ENCODE data around the gene TLE4.
"Not testable (repeated sequence)": the region's sequence is repeated elsewhere in the genome, so short reads cannot be mapped to it uniquely, and the experiment has no call there.

The TLE4 gene

DNA sequence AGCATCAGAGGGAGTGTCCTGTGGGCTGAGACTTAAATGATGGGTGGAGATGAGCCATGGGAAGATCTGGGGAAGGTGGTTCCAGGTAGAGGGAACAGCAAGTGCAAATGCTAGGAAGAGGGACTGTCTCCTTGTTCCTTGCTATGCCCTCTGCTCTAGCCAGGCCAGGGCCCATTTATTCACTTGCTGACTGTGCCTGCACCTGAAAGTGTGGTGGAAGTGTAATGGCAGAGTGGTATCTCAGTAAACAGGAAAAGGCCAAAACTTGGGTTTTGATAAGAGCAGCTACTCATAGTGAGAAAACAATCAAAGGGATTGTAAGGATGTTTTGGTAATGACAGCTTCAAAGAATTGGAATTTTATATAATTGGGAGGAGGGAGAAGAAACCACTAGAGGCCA is 32.4 kb downstream of the TLE4 start:
- DNase-seq (ENCODE audit: low read depth), result no peak

DNA sequence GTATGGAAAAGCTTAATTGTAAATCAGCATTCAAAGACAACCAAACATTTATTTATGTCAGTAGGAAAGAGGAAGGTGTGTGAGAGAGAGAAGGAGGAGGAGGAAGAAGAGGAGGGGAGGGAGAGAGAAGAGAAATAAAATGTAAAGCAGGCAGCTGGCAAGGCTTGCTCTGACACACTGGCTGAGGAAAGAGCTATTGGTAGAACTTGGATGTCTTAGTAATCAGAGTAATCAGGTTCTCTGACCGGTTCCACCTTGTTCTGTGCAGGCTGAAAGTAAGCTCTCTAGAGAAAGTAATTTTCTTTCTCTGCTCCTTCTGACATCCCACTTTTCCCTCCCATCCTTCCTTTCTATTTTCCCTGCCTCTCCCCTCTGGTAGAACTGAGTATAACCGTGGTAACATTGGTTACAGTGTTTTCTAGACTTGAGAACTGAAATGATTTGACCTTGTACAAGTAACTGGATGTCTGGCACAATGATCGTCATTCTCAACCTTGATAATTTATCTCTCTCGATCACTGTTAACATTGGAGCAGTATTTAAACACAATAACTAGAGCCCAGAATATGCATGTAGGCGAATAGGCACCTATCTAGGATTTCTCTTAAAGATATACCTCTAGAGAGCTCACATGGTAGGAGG is 33.3 kb downstream of the TLE4 start:
- no peak for DNase-seq (ENCODE audit: low read depth)

DNA sequence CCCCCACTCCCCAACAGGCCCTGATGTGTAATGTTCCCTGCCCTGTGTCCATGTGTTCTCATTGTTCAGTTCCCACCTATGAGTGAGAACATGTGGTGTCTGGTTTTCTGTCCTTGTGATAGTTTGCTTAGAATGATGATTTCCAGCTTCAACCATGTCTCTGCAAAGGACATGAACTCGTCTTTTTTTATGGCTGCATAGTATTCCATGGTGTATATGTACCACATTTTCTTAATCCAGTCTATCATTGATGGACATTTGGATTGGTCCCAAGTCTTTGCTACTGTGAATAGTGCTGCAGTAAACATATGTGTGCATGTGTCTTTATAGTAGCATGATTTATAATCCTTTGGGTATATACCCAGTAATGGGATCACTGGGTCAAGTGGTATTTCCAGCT is 34.8 kb downstream of the TLE4 start:
- not testable (repeated sequence) for DNase-seq (ENCODE audit: low read depth)

DNA sequence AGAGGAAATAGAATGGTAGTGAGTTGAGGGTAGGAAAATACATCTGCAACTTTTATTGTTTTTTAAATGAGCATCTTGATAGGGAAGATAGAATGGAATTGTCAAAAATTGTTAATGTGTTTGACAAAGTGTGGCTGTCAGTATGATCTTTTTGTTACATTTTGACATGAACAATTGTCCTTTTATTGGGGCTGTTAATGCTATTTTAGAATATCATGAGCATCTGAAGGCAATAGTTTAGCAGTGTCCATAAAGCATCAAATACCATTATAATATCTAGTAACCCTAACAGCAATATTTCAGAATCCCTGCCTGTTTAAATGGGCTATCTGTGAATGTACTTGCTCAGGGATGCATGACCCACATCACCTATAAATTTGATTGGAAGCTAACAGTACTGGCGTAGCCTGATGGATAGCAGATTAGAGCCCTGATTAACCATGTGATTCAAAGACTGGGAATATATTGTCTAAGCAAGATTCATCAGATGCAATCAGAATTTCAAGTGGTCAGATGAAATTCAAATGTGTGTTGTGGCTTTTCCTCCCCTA is 37.8 kb downstream of the TLE4 start:
- no peak for DNase-seq (ENCODE audit: low read depth)

DNA sequence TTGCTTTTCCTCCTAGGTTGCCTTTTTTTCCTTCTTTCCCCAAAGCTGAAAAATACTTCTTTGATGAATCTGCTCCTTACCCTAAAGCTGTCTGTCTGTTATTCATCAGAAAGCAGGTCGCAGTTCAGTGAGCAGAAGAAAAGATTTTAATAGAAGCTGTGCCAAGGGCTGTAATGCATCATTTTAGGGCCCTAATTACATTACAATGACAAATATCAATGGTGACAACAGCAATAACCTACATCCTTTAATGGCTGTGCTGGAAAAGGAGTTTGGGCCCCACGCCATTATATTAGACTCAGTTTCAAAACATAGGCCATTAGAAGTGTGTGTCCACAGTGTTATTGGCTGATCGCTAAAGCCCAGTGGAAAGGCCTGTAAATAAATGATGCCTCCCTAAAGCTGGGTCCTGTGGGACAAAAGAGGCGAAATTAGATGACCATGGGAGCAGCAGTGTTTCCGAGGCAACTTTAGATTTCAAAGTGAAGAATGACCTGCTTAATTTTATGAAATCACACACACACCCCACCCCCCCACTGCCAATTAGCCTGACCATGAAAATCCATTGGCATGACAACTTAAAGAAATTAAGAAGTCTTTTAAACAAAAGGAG is 38.4 kb downstream of the TLE4 start:
- DNase-seq (ENCODE audit: low read depth), result no peak

DNA sequence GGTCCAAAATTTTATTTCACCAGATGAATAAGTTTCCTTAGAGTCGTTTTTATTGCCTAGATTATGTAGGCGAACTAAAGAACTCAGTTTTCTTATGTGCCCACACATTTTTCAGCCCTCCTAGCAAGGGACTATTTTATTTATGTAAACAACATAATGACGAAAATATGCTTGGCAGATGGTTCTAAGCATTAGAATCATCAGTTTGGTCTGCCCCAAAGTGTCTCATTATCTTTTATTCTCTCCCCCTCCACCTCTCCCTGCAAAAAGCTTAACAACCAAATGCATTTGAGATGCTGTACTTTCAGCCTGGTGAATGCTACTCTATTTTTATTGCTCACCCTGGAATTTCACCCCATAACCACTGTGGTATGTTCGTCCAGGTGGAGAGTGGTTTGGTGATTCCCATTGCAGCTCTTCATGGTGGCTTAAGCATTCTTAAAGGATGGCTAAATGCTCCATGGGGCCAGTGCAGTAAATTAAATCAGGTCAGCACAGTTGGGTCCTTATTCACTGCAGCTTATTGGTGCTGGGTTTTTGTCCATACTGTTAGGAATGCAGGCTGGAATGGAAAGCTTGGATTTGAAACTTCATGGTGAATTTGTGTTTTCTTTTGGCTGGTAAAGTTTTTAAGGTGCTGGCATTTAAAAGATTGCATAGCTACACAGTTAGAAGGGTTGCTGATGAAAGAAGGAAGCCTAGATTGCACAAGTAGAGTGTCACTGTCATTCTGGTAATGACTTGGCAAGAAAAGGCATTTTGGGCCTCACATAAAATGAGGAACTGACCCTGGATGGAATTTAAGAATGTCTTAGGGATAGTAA is 39.2 kb downstream of the TLE4 start:
- DNase-seq (ENCODE audit: low read depth), result no peak

DNA sequence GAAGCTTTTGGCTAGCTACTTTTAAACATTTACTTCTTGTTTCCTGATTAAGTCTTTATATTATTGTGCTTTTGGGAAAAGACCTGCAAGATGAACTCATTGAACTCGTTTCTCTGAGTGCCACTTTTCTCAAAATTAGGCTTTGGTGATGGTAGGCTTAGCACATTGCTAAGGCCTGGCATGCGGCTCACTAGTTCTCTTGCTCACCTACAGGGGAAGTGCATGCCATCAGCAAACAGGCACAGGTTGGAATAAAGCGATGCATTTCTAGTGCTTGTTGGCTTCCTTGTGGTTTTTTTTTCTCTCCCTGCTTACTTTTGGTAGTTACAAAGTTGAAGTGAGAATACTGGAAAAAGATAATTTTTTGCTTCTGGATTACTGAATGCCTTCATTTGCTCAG is 41.4 kb downstream of the TLE4 start:
- DNase-seq (ENCODE audit: low read depth), result no peak

DNA sequence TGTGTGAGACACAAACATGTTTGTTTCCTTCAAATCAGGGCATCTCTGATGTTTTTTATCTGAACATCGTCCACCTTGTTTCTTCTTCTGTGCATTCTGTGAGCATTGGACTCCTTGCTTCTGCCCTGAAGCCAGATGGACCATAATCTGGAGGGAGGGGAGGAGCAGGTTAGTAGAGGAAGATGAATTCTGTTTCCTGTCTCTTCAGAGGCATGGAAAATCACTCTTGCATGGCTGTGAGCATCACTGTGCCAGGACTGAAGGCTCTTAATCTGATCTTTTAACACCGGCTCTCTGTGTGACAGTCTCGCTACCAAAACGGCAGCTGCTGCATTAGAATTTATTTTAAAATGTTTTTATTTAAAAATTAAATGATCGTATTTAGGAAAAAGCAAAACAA is 43.3 kb downstream of the TLE4 start:
- DNase-seq (ENCODE audit: low read depth), result no peak

DNA sequence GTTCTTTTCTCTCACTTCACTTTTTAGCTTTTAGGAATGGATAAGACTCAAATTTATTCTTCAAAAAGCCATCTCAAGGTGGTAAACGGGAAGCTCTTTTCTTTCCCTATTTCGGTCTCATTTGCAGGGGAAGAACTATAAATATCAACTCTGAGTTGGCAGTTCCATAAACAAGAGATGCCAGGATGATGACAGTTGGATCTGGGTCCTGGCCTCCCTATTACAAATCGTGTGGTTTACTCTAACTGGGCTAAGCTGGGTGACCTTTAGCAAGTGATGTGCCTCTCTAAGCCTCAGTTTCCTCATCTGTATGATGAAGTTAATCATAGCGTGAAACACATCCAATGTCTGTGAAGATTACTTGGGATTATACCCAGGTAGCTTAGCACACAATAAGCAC is 44.2 kb downstream of the TLE4 start:
- no peak for DNase-seq (ENCODE audit: low read depth)

DNA sequence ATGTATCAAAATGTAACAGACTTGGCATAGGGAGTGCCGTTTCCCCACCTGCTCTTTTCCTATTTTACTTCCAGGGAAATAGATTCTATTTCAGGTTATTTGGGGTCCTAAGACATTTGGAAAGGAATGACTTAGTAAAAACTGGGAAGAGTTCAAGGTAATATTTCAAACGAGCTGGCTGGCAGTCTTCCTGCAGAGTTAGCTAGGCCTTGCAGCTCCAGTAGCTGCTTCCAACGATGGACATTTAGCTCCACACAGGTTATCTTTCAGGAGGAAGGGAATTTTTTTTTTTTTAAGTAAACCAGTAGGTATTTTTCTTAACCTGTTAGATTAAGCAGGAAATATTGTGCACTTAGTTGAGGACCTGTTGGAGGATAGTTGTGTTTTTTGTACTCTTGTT is 45.2 kb downstream of the TLE4 start:
- no peak for DNase-seq (ENCODE audit: low read depth)

DNA sequence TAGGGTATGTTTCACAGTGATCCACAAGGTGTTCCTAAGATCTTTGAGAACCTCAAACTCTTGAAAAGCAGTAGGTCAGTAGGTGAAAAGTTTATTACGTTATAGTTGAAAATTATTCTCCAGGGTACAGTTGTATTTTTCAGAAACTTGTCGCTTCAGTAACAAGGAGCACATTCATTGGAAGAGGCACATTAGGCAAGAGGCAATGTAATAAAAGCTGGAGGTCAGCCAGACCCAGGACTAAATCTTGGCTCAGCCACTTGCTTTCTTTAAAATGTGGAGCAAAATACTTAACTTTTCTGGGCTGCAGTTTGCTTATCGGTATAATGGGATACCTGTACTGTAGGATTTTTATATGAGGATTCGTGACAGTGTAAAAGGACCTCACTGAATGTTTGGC is 45.6 kb downstream of the TLE4 start:
- DNase-seq (ENCODE audit: low read depth), result no peak

DNA sequence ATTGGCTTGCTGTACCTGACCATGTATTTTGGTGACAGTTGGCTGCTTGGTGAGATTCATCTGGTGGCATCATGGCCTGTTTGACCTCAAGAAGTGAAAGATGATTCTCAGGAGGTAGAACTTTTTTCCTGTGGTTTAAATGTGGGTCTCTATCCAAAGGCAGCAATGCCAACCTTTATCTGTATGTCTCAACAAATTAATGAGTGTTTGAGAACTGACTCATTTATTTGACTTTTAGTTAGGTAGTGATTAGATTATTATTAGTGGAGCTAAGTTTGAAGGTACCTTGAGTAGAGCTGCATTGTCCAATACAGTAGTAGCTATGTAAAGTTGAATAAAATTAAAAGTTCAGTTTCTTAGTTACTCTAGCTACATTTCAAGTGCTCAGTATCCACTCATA is 48.2 kb downstream of the TLE4 start:
- DNase-seq (ENCODE audit: low read depth), result no peak

DNA sequence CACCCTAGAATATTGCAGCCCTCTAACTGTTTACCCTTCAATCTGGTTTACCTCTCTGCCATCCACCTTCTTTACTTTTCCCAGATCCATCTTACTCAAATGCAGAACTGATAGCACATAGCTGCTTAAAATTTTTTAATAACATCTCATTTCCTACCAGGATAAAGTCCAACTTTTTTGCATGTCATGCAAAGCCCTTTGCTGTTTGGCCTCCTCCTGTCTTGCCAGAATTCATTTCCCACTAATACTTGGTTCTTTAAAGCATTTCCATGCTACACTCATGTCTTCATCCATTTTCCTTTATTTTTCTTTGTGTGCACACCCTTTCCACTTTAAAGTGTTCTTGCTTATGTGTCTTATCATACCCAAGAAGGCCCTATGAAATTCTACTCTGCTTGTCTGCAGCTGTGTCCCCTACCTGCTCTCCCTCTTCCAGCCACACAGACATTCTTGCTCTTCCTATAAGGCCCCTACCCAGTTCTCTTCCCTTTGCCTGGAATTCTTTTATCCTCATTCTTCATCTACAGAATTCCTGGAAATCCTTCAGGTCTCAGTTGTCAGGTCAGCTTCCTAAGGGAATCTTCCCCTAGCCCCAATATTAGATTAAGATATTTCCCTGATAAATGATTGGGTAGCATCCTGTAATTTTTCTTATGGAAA is 50.3 kb downstream of the TLE4 start:
- DNase-seq (ENCODE audit: low read depth), result no peak

DNA sequence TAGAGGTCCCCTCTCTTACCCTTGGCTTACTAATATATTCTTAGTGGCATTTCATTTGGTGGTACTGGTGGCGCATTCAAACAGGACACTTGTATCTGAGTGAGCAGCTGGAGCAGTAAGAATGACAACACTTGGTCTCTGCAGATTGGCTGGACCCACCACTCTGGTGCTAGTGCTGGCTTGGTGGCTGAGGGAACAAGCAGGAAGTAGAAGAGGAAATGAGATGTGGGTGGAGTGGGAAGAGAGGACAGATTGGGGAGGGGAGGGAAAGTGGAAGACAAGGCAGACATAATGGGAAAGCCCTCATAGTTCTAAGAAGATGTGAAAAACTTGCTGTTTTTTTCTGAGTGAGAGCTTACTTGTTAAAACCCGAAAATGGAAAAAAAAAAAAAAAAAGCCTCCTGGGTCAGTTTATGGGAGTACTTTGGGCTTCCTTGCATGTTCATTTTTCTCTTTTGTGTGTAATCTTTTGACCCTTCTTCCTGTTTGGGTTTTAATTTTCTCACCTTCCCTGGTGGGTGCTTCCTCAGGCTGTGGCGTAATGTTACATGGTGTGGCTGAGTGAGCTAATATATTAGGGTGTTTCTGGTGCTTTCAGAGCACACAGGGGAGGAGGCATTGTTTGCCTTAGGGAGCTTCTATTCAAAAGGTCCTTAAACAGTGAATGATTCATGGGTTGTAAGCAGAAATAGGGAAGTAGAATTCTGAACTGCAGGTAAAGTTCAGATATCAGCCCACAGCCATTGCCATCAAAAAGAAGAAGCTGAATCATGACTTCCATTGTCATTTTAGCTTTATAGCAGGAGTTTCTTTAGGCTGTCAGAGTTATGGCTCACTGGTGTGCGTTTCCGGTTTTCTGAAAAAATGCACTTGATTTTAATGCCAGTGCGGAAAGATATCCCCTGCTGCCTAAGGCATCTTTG is 52.3 kb downstream of the TLE4 start:
- DNase-seq (ENCODE audit: low read depth), result no peak

DNA sequence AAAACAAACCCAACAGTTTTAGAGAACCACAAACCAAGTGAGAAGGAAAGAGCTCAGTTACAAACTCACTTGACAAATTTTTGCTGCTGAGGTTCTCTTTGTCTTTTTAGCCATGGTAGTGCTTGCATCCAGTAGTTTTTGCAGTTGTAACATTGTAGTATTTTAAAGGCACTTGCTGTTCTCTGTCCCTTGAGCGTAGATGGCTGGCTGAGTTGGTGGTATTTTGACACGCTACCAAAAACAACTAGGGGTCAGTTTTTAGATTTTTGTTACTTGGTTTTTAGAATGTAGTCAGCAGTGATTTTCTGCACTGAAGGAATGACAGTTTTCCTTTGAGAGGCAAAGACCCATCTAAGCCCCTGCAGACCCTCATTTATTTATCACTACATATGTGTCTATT is 58.0 kb downstream of the TLE4 start:
- DNase-seq (ENCODE audit: low read depth), result no peak

DNA sequence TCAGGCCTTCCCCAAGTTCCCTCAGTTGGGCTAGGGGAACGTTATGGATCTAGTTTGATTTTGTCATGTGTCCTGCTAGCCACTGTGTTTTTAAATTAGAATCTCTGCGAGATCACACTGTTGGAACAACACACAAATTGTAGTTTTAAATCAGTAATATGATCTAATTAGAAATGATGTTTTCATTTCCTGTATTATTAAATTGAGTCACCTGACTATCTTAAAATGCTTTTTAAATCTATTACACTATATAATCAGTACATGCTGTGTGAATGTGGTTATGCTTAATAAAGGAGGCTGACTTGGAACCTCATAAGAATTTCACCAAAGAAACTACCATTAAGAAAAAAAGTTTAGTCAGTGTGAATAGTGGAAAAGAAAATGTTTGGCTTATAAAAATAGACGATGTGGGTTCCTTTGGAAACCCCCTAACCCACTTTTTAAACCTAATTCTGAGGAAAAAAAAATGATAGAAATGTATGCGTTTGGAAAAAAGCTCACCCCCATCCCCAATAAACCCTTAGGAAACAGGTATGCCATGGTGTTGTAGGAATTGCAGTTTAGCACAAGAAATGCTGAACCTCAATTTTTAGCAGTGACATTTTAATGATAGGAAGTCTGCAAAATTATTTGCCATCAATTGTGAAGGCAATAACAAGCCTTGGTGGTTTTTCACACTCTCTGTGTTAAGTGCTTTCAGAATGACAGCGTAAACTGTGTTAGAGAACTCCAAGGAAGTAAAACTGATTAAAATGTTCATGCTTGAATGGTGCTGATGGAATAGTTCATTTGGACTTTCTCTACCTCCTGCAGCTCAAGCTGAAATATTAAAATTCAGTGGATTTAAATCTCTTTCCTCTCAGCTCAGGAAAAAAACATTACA is 59.0 kb downstream of the TLE4 start:
- no peak for DNase-seq (ENCODE audit: low read depth)

DNA sequence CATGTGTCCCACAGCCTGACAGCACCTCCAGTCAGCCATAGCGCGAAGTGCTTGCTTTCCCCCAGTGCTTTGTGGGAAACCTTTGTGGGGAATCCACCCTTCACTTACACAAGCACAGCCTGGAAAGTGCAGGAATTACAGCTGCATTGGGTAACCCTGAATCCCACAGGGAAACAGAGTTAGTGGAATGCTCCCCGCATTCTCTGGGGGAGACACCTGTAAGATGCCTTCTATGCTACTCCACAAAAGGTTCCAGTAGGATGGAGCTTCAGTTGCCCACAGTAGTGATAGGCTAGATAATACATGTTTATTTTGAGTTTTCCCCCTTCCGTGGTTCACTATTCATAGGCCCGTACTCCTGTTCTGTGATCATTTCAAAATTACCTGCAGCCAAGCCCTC is 60.3 kb downstream of the TLE4 start:
- no peak for DNase-seq (ENCODE audit: low read depth)

DNA sequence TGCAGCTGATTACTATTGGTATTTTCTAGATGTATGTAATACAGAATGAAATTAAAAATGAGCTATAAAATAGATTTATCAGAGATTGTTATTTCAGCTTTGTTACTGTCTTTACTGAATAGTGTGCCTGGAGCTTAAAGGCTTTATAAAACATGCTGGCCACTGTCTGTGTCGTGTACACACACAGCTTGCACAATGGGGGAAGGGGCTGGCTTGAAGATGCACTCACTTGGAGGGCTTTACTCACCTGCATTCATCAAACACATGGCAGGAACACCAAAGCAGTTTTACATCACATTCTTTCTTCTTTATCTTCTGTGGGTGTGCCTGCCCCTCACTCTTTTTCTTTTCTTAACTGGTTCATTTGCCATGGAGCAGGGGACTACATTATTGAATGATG is 60.9 kb downstream of the TLE4 start:
- DNase-seq (ENCODE audit: low read depth), result no peak

DNA sequence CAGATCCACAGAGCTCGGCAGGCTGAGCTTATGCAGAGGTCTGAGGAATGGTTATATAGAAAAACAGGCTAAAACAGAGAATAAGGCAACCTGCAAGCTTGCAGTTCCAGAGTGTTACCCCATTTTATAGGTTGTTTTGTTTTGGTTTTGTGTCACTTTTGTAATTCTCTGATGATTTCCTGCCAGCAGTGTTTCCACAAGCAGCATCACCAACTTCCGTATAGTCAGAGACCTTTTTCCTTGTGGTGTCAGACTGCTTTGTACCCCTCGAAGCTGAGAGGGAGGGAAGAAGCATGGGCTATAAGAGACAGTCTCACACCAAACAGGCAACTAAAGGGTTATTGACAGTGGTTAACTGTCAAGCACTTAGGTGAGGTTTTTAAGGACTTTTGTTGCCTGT is 61.8 kb downstream of the TLE4 start:
- no peak for DNase-seq (ENCODE audit: low read depth)

DNA sequence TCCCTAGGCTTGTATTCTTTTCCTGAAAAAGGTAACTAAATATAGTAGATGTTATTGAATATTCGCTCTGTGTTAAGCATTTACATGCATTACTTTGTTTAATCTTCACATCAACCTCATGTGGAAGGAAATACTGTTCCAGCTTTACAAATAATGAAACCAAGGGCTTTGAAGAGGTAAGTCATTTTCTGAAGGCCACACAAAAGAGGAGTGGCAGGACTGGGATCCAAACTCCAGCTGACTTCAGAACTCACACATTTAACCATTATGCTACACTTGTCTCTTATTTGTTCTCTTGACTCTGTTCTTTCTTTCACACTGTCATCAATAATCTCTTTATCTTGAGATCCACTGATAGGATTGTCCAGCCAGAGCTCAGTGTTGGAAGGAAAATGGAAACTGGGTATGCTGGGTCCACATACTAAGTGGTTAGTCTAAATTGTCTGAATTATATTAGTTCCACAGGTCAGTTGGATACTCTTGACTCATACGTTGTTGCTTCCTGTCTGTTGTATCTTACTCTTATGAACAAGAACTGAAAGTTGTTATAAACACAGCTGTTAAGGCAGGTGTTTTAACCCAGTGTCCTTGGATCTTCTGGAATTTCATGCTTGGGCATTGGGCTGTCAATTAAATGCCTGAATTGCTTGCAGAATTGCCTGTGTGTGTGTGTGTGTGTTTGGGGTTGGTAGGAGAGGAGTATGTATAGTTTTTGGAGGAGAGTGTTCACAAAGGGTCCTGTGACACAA is 65.6 kb downstream of the TLE4 start:
- no peak for DNase-seq (ENCODE audit: low read depth)
